GM18505 (cell line): ENCODE data around the gene DNAH12.
"Not testable (repeated sequence)": the region's sequence is repeated elsewhere in the genome, so short reads cannot be mapped to it uniquely, and the experiment has no call there.

ENCODE experiments used
- ATAC-seq: cut with Tn5 transposase; IDR thresholded peaks from one replicate; pipeline ENCODE4 v1.9.1; 2021; ENCODE audit not compliant: unreplicated experiment
- POLR2A ChIP-seq: IDR thresholded peaks from 4 replicates; pipeline ENCODE4 v1.6.1; 2011; ENCODE audit warnings: borderline replicate concordance; ENCODE audit not compliant: insufficient read depth, insufficient read length; ENCODE audit errors: extremely low read depth

Gene DNAH12

DNA sequence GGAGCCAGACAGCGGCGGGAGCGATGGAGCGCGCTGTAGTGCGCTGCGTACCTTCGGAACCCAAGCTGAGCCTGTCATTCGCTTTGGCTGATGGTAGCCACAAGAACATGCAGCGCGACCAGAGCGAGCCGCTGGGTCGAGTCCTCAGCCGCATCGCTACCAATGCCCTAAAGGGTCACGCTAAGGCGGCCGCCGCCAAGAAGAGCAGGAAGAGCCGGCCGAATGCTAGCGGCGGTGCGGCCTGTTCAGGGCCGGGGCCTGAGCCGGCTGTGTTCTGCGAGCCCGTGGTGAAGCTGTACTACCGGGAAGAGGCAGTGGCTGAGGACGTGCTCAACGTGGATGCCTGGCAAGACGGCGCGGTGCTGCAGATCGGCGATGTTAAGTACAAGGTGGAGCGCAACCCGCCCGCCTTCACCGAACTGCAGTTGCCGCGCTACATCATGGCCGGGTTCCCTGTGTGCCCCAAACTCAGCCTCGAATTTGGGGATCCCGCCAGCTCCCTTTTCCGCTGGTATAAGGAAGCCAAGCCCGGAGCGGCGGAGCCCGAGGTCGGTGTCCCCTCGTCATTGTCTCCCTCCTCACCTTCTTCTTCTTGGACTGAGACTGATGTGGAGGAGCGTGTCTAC is 12.4 kb upstream of the DNAH12 start:
- peak; percentile 32 for ATAC-seq
- no peak for TF ChIP-seq POLR2A

DNA sequence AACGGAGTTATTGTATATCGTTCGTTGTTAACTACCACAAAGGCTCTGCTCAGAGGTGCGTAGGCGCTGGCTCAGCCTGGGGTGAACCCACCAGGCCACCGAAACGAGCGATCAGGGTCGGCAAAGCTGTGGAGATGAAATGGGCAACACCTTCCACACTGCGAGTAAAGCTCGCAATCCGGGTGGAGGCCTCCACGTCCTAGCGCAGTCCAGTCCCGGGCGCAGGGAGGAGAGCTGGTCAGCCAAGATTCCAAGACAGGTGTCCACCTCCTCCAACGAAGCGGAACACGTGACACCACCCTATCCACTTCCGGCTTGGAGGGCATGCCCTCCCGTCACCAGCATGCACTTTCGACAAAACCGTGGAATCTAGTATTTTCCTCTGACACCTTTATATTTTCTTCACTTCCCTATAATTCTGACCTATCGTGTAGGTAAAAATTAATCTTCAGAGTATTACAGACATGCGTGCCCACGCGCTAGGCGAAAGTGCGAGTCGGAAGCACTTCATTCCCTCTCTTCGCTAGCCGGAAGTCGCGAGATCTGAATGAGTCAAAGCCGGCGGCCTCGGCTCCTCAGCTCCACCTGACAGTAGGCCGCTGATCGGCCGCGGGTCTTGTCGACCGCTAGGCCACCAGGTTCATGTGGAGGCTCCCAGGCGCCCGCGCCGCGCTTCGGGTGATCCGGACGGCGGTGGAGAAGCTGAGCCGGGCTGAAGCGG is 11.8 kb upstream of the DNAH12 start, which contains the start of gene PDE12:
TSS of gene PDE12 (plus strand) at position 537 of the 721 bp plus-strand sequence. CDS start at position 643, 106 bp downstream.
- peak; percentile 95 for TF ChIP-seq POLR2A
- ATAC-seq = peak; percentile 80

DNA sequence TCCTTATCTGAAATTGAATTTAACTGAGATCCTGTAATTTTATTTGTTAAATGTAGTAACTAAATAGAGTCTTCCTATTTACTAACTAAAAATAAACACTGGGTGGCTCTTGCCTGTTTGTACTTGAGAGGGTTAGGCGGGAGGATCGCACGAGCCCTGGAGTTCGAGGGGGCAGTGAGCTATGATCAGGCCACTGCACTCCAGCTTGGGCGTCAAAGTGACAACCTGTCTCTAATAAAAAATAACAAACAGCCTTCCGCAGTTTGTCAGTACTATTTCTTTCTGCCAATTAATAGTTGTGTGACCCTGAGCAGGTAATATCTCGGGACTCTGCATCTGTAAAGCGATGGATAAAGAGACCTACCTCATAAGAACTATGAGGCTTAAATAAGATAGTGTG is 11.2 kb upstream of the DNAH12 start:
- no peak for ATAC-seq
- no peak for TF ChIP-seq POLR2A

DNA sequence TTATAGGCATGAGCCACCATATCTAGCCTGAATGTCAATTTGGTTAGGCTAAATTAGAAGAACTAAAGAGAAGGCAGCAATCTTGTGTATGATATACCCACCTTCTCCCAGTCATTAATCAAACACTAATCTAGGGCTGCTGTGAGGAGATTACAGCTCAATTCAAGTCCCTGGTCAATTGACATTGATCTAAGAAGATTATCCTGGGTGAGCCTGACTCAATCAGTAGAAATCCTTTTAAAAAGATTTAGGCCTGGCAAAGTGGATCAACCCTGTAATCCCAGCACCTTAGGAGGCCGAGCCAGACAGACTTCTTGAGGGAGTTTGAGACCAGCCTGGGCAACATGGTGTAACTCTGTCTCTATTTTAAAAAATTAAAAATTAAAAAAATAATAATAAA is 2.5 kb upstream of the DNAH12 start:
- no peak for ATAC-seq
- TF ChIP-seq POLR2A = no peak

DNA sequence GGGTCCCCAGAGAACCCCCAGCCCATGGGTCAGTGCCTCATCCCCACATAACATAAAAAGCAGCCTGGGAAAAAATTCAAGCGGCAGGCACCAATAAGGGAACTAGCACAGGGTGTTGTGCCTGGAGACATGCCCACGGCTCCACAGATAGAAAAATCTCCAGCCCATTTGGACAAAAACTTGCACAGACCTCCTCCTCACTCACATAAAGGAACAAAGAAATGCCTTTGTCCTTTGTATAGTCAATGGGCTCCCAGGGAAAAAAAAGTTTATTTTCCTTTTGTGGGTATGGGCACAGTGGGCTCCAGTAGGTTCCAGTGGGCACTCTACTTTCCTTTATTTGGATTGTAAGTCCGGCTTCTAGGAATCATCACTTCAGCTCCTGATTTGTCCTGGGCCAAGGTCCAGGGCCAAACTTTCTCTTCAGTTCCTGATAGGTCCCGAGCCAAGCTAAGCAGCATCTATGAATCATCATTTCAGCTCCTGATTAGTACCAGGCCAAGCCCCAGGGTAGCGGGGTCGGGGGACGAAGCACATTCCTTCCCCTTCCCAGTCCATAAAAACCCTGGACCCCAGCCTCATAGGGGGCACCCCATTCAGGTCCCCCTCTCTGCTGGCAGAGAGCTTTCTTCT is 1.6 kb upstream of the DNAH12 start:
- TF ChIP-seq POLR2A = no peak
- no peak for ATAC-seq

DNA sequence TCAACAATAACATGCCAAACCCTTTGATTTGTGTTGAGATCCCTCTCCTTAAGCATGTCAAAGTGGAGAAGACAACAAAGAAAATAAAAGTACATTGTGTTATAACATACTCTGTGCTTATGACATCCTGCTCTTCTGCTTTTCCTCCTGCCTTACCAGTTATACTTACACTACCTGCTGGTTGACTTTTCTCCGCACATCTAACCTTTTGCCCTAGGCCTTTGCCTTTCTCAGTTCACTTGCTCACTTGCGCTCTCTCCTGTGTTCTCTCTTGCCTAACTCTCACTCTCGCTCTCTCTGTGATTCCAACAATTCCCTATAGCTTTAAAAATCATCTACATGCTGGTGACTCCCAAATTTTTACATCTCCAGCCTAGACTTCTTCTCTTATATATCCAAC is 5.7 kb downstream of the DNAH12 start:
- no peak for ATAC-seq

DNA sequence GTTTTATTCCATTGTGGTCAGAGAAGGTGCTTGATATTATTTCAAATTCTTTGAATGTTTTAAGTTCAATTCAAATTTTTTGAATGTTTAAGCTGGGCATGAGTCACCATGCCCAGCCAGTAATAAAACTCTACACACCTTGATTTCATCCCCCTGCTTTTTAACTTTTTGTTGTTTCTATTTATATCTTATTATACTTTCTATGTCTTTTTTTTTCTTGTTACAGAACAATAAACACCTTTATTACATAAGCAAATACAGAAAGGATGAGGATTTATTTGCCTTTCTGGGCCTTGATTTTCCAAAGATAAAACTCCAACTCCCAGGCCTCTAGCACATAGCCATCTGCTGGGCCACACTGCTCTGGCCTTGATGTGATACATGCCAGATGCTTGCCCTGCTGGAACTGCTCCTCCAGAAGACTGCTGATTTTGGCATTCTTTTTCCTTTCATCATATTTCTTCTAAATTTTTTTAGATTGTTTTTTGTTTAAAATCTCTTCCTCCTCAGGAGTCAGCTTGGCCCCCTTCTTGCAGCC is 14.0 kb downstream of the DNAH12 start:
- no peak for TF ChIP-seq POLR2A
- ATAC-seq = no peak

More for the DNA sequence above, 5.7 kb downstream of the DNAH12 start:
- TF ChIP-seq POLR2A = no peak

DNA sequence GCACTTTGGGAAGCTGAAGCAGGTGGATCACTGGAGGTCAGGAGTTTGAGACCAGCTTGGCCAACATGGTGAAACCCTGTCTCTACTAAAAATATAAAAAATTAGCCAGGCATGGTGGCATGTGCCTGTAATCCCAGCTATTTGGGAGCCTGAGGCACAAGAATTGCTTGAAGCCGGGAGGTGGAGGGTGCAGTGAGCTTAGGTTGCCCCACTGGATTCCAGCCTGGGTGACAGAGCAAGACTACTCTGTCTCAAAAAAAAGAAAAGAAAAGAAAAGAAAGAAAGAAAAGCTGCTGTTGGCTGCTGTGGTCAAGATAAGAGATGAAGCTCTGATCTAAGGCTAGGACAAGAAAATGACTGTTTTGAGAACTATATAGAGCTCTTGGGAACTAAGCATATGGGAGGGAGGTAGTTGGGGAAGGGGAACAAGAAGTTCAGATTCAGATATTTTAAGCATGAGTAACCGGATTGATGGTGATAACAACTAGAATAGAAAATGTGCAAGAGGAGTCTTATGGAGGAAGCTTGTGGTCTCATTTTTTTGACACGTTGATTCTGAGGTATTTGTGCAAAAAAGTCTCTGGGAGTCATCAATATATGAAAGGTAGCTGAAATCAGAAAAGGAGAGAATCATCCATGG is 25.7 kb downstream of the DNAH12 start:
- no peak for ATAC-seq
- TF ChIP-seq POLR2A = no peak

DNA sequence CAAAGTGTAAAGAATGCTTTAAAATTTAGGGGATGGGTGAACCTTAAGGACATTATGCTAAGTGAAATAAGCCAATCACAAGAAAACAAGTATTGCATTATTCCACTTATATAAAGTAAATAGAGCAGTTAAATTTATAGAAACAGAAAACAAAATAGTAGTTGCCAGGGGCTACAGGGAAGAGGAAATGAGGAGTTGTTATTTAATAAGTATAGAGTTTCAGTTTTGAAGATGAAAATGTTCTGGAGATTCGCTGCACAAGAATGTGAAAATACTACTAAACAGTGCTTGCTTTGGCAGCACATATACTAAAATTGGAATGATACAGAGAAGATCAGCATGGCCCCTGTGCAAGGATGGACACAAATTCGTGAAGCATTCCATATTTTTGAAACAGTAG is 32.0 kb downstream of the DNAH12 start:
- no peak for TF ChIP-seq POLR2A
- ATAC-seq = no peak

DNA sequence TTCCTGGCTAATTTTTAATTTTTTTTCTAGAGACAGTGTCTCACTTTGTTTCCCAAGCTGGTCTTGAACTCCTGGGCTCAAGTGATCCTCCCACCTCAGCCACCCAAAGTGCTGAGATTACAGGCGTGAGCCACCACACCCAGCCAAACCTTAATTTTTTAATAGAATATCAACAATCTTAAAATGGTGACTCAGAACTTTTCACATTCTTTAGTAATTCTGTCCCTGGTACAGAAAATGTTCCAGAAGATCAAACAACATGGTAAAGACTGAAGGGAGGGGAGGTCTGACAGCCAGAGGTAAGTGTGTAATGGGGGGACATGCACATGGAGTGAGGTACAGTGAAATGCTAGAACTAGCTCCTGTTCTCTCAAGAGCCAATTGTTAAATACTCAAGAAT is 38.2 kb downstream of the DNAH12 start:
- no peak for ATAC-seq
- TF ChIP-seq POLR2A = no peak

DNA sequence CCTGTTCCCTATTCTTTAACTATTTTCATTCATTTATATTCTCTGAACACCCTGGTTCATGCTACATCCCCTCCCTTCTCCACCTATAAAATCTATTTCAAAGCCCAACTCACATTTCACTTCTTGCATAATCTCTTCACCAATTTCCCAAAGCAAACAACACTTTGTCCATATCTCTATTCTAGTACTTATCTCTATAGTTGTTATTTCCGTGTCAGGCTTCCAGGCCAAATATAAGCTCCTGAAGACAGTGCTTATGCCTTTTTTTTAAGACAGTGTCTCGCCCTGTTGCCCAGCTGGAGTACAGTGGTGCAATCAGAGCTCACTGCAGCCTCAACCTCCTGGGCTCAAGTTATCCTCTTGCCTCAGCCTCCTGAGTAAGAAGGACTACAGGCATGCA is 43.6 kb downstream of the DNAH12 start:
- no peak for TF ChIP-seq POLR2A
- no peak for ATAC-seq

DNA sequence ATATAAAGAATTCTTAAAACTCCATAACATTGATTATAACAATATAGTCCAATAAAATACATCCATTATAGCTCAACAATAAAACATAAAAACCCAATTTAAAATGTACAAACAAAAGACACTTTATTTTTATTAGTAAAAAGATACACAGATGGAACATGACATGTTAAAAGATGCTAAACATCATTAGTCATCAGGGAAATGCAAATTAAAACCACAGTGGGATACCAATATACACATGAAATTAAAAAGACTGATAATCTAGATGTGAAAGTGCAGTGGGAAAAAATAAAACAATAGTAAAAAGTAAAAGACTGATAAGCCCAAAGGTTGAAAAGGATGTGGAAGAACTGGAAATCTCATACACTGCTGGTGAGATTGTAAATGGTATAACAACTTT is 46.2 kb downstream of the DNAH12 start:
- ATAC-seq = no peak
- no peak for TF ChIP-seq POLR2A

DNA sequence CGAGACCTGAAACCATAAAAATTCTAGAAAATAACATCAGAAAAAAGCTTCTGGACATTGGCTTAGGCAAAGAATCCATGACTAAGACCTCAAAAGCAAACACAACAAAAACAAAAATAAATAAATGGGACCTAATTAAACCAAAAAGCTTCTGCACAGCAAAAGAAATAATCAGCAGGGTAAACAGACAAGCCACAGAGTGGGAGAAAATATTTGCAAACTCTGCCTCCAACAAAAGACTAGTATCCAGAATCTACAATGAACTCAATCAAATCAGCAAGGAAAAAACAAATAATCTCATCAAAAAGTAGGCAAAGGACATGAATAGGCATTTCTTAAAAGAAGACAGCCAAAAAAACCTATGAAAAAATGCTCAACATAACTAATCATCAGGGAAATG is 59.6 kb downstream of the DNAH12 start:
- no peak for ATAC-seq

DNA sequence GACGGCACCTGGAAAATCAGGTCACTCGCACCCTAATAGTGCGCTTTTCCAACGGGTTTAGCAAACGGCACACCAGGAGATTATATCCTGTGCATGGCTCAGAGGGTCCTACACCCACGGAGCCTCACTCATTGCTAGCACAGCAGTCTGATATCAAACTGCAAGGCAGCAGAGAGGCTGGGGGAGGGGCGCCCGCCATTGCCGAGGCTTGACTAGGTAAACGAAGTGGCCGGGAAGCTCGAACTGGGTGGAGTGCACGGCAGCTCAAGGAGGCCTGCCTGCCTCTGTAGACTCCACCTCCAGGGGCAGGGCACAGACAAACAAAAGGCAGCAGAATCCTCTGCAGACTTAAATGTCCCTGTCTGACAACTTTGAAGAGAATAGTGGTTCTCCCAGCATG is 67.0 kb downstream of the DNAH12 start:
- ATAC-seq = not testable (repeated sequence)

More for the DNA sequence above, 59.6 kb downstream of the DNAH12 start:
- no peak for TF ChIP-seq POLR2A
